Natural killer cell (primary cell): ENCODE measurements around the gene POFUT2. TPM values are rescaled to one million over a fixed set of nuclear protein-coding genes. Genes with fewer than 3 reads are reported as not detected.
A peak's percentile ranks its signal among the peaks of the same experiment; 100 is the strongest.

ENCODE experiments used
- ATAC-seq, 3 donors: fragments of 150-1000 bp in 2 of 3; fragments of 200-7000 bp in 1 of 3; cut with Tn5 transposase; 1 replicate in 1 of 3; 2 replicates in 2 of 3; pipeline ENCODE4 v1.10.0; 2021; ENCODE audit warnings: mild to moderate bottlenecking in 2 of 3, moderate library complexity in 2 of 3
- DNase-seq, 2 donors: peaks; one replicate each; pipeline versions ENCODE4 v3.0.0 to v3.0.0-alpha.2; 2013 to 2021; ENCODE audit warnings: mixed read lengths in 1 of 2
- H3K27ac ChIP-seq: one replicate; pipeline ENCODE4 v1.5.1; 2013; ENCODE audit warnings: mild to moderate bottlenecking, low read length
- H3K27me3 ChIP-seq: one replicate; pipeline ENCODE4 v1.6.1; 2013; ENCODE audit warnings: low read length; ENCODE audit not compliant: control insufficient read depth, insufficient read depth
- H3K36me3 ChIP-seq: one replicate; pipeline ENCODE4 v1.6.1; 2013; ENCODE audit warnings: low read length; ENCODE audit not compliant: control insufficient read depth, insufficient read depth
- H3K4me1 ChIP-seq: one replicate; pipeline ENCODE4 v1.6.1; 2013; ENCODE audit warnings: low read length; ENCODE audit not compliant: control insufficient read depth, insufficient read depth
- H3K4me3 ChIP-seq: one replicate; pipeline ENCODE4 v1.5.1; 2013; ENCODE audit warnings: low read length
- H3K9me3 ChIP-seq: one replicate; pipeline ENCODE4 v1.6.1; 2013; ENCODE audit warnings: low read length; ENCODE audit not compliant: control insufficient read depth, insufficient read depth
- H3K27ac Mint-ChIP-seq, 2 donors: one replicate each; pipeline ENCODE4 v1.8.0; 2022; ENCODE audit warnings: mild to moderate bottlenecking in 2 of 2, mixed read lengths in 2 of 2, moderate library complexity in 1 of 2
- H3K27me3 Mint-ChIP-seq, 2 donors: one replicate each; pipeline ENCODE4 v1.8.0; 2022; ENCODE audit warnings: low read depth in 2 of 2, mixed read lengths in 2 of 2
- H3K36me3 Mint-ChIP-seq: one replicate; pipeline ENCODE4 v1.8.0; 2022; ENCODE audit warnings: mixed read lengths
- H3K4me1 Mint-ChIP-seq, 2 donors: one replicate each; pipeline ENCODE4 v1.8.0; 2022; ENCODE audit warnings: mixed read lengths in 2 of 2
- H3K4me3 Mint-ChIP-seq: one replicate; pipeline ENCODE4 v1.8.0; 2022; ENCODE audit warnings: mild to moderate bottlenecking, moderate library complexity, mixed read lengths
- H3K9me3 Mint-ChIP-seq, 2 donors: one replicate each; pipeline ENCODE4 v1.8.0; 2022; ENCODE audit warnings: mixed read lengths in 2 of 2
- WGBS: methylation state at CpG from one replicate; pipeline ENCODE4 v1.1.7; 2013; ENCODE audit warnings: missing lambda C conversion rate; ENCODE audit not compliant: insufficient coverage; 5-methylcytosine and 5-hydroxymethylcytosine counted together
- intact Hi-C: fragments of 100-400 bp; cut with micrococcal nuclease; formaldehyde crosslinking; loops from one replicate; pipeline ENCODE4 v1.14.2; 2022
- total RNA-seq, 4 donors: library from RNA; stranded (reverse); fragments of 120-200 nt in 1 of 4; gene quantifications; one replicate each; pipeline versions ENCODE4 v1.2.3 to v1.2.4, GENCODE V29; 2013 to 2022
- TF ChIP-seq, protein P1 (sequence below): fragments of 200-600 bp; IDR thresholded peaks from one replicate; pipeline ENCODE4 v1.8.0; 2022; ENCODE audit warnings: antibody characterized with exemption

POFUT2 gene
- total RNA-seq, 3 donors from 2014 or later (not counting 1 experiment from before 2014, with no cell fraction given), result 41.4 to 46.0 (median 43.3) TPM

DNA sequence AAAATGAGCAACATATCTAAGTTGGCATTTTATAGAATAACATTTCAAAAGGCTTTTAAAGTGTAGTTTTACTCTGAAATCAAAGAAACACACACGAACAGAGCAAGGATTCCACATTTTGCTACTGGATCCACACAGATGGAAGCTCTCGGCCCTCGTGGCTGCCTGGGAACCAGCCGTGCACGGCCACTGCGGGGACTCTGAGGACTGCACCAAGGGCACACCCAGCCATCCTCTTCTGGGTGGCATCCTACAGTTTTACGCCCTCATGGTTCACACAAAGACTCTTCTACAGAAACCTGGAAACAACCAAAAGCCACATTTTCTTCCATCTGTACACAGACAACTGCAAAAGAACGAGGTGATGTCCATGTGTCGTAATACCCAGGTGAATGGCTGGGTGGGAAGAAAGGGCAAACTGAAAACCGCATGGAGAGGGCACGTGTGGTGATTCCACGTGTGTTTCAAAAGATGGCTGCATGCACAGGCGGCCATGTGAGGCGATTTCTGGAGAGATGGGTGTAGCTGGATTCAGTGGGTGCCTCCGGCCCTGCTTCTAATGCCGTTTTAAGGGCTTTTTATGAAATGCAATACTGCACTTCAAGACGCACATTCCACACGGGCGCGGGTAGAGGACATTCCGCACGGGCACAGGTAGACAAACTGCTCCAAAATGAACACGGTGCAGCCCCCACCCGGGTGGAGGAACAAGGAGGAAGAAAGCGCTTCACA is 8.1 kb downstream of the POFUT2 start:
- intact Hi-C loops, result no loop called here
- 93% methylated on average over 25 of the region's 25 CpGs for WGBS

DNA sequence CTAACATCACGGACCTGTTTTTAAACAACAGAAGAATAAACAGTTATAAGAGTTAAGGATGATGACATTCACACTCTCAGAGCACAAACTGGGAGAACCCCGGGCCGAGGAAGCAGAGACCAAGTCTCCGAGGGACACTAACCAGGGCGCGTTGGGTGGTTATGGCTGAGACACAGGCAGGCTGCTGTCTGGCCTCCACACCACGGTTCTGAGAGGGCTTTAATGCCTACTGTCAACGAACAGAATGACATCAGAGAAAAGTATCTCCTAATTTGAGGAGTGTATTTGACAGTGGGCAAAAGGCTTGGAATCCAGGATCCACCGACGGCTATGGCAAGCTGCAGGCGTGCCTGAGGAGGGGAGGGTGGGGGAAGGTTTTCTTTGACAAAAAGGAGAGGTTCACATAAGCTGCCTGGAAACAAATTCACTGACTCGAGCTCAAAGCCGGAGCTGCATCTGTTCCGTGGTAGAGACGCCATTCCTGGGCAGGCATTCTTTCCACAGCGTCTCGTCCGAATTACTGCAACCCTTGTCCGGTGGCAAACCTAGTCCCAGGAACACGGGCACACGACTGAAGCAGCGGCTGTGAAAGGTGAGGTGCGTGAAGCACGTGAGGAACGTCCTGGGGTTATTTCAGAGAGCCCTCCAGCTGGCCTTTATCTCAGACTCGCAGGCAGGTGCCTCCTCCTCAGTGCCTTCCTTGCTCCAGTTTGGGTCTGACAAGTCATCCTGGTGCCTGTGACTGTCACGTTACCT is 9.4 kb downstream of the POFUT2 start:
- Mint-ChIP-seq H3K27me3 (no peaks in the 10 kb centered on the region), H3K9me3 (no peaks in the 10 kb centered on the region), H3K4me1 (no peaks in the 10 kb centered on the region), H3K27ac (no peak overlapping the region), H3K36me3 (no peaks in the 10 kb centered on the region), H3K4me3 (no peak overlapping the region)
- ATAC-seq (no peak), DNase-seq (peak in 1 of 2 donors; percentile 5)
- H3K4me3 ChIP-seq, result no peak overlapping the region
- WGBS, result 95% methylated on average over 26 of the region's 27 CpGs
- H3K9me3 ChIP-seq, result no peaks in the 10 kb centered on the region
- TF ChIP-seq, protein P1, sequence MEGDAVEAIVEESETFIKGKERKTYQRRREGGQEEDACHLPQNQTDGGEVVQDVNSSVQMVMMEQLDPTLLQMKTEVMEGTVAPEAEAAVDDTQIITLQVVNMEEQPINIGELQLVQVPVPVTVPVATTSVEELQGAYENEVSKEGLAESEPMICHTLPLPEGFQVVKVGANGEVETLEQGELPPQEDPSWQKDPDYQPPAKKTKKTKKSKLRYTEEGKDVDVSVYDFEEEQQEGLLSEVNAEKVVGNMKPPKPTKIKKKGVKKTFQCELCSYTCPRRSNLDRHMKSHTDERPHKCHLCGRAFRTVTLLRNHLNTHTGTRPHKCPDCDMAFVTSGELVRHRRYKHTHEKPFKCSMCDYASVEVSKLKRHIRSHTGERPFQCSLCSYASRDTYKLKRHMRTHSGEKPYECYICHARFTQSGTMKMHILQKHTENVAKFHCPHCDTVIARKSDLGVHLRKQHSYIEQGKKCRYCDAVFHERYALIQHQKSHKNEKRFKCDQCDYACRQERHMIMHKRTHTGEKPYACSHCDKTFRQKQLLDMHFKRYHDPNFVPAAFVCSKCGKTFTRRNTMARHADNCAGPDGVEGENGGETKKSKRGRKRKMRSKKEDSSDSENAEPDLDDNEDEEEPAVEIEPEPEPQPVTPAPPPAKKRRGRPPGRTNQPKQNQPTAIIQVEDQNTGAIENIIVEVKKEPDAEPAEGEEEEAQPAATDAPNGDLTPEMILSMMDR, result no peak
- no peak overlapping the region for H3K27ac ChIP-seq
- H3K4me1 ChIP-seq, result no peaks in the 10 kb centered on the region
- peaks cover 49% of the 10 kb centered on the region for H3K36me3 ChIP-seq
- intact Hi-C loops, result no loop called here
- H3K27me3 ChIP-seq, result no peaks in the 10 kb centered on the region

More for the DNA sequence above, 8.1 kb downstream of the POFUT2 start:
- Mint-ChIP-seq H3K4me1 (no peaks in the 10 kb centered on the region), H3K4me3 (no peak overlapping the region), H3K36me3 (peaks cover under 1% of the 10 kb centered on the region), H3K27me3 (no peaks in the 10 kb centered on the region), H3K27ac (no peak overlapping the region), H3K9me3 (no peaks in the 10 kb centered on the region)
- TF ChIP-seq, protein P1, result no peak
- no peaks in the 10 kb centered on the region for H3K9me3 ChIP-seq
- no peaks in the 10 kb centered on the region for H3K27me3 ChIP-seq
- H3K36me3 ChIP-seq, result peaks cover 57% of the 10 kb centered on the region
- DNase-seq, result no peak
- no peak for ATAC-seq
- no peak overlapping the region for H3K4me3 ChIP-seq
- no peak overlapping the region for H3K27ac ChIP-seq
- H3K4me1 ChIP-seq, result no peaks in the 10 kb centered on the region

DNA sequence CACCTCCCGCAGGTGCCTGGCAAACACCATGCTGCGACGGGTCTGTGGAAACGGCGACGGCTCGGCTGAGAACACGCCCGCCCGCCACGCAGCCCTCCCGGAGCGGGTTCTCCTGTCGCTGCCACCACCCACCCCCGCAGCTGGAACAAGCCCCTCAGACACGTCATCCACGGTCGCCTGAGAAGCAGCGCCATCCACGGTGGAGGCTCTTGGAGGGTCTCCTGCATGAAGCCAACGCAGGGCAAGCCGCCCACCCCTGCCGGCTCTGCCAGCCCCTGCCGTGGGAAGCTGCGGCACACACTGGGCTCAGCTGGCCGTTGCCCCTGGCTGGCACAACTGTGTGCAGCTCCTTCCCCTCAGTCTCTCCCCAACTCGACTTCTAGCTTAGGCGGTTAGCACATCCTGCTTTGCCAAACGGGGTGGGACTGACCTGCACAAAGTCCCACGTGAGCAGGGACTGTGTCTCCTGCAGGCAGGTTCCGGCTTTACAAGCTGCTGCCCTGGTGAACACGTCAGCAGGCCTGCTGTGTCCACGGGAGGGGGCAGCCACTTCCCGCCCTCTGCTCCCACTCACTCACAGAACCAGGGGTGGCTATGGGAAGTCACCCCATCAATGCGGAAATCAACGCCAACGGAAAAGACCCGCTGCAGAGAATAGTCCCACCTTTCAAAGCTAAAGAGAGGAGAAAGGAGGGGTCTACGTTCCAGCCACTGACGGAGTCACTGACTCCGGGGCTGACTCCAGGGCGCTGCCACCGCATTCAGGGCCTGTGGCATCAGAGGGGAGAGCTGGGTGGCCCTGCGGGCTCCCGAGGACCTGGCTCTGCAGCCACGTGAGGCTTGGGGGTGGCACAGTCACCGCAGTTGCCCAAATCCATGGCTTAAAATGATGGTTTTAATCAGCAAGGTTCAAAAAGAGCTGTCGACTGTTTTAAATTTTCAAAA is 10.3 kb downstream of the POFUT2 start:
- intact Hi-C loops, result no loop called here
- Histone ChIP-seq H3K27me3 (no peaks in the 10 kb centered on the region), H3K4me1 (no peaks in the 10 kb centered on the region), H3K4me3 (no peak overlapping the region), H3K9me3 (no peaks in the 10 kb centered on the region), H3K27ac (no peak overlapping the region), H3K36me3 (peaks cover 45% of the 10 kb centered on the region)
- ATAC-seq (no peak), DNase-seq (no peak)
- Mint-ChIP-seq H3K4me1 (no peaks in the 10 kb centered on the region), H3K36me3 (no peaks in the 10 kb centered on the region), H3K27ac (no peak overlapping the region), H3K9me3 (no peaks in the 10 kb centered on the region), H3K4me3 (no peak overlapping the region), H3K27me3 (no peaks in the 10 kb centered on the region)
- TF ChIP-seq, protein P1, result no peak
- WGBS, result 96% methylated on average over 48 of the region's 48 CpGs
